Activated CD8-positive, alpha-beta T cell treated with anti-CD3 and anti-CD28 coated beads for 36 hours (primary cell): Measurements from ENCODE around the gene AKAP13. TPM values are rescaled to one million over a fixed set of nuclear protein-coding genes. Genes with fewer than 3 reads are reported as not detected.

Source experiments
- ATAC-seq: fragments of 200-7000 bp; cut with Tn5 transposase; one replicate; pipeline ENCODE4 v1.10.0; 2021; ENCODE audit warnings: mild to moderate bottlenecking, moderate library complexity
- CTCF ChIA-PET: fragments of 350-600 bp; sonication (Branson Sonifier 250); formaldehyde crosslinking; loops from one replicate; lab custom pipeline; 2021; ENCODE audit warnings: antibody characterized with exemption; lab: Charles Lee
- POLR2A ChIA-PET: fragments of 350-600 bp; sonication (Branson Sonifier 250); formaldehyde crosslinking; loops from one replicate; lab custom pipeline; 2021; ENCODE audit warnings: antibody characterized with exemption; lab: Charles Lee
- DNase-seq: peaks from one replicate; pipeline ENCODE4 v3.0.0-alpha.2; 2020
- H3K27ac Mint-ChIP-seq: one replicate; pipeline ENCODE4 v1.8.0; 2021; ENCODE audit warnings: mild to moderate bottlenecking, mixed read lengths
- H3K27me3 Mint-ChIP-seq: one replicate; pipeline ENCODE4 v1.8.0; 2021; ENCODE audit warnings: mixed read lengths
- H3K36me3 Mint-ChIP-seq: one replicate; pipeline ENCODE4 v1.8.0; 2021; ENCODE audit warnings: low read depth, mixed read lengths
- H3K4me1 Mint-ChIP-seq: one replicate; pipeline ENCODE4 v1.8.0; 2021; ENCODE audit warnings: low read depth, mixed read lengths
- H3K4me3 Mint-ChIP-seq: one replicate; pipeline ENCODE4 v1.8.0; 2021; ENCODE audit warnings: mild to moderate bottlenecking, moderate library complexity, mixed read lengths
- H3K9me3 Mint-ChIP-seq: one replicate; pipeline ENCODE4 v1.8.0; 2021; ENCODE audit warnings: mixed read lengths
- CTCF ChIP-seq: fragments of 200-600 bp; IDR thresholded peaks from one replicate; pipeline ENCODE4 v1.8.0; 2022; ENCODE audit warnings: antibody characterized with exemption, mild to moderate bottlenecking
- intact Hi-C: fragments of 100-400 bp; cut with micrococcal nuclease; formaldehyde crosslinking; loops from one replicate; pipeline ENCODE4 v1.10.0; 2022
- total RNA-seq, 2 experiments: library from RNA; stranded (reverse); gene quantifications; one replicate each; pipeline ENCODE4 v1.2.3, GENCODE V29; 2021

The AKAP13 gene
- total RNA-seq, 2 experiments from 2014 or later, result 79.1 to 79.5 TPM

DNA sequence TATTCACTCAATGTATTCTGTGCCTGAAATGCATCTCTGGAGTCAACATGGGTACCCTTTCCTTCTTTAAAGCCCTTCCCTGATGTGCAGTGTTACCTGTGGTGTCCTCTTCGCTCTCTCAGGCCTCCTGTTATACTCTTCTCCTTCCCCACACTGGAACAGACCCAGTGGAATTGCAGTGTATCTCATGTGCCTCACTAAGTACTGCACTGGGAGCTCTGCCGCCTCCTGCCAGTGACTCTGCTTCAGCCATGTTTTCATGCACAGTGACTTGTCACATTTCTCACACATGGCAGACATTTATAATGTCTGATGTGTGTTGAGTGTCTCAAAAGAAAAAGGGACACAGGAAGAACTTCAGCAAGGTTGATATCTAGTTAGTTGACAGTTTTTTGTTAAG, 223.3 kb downstream of the AKAP13 start:
- H3K27me3 Mint-ChIP-seq, result no peaks in the 10 kb centered on the region
- TF ChIP-seq CTCF, result no peak
- no peak for DNase-seq
- CTCF ChIA-PET, result interaction anchor here (0.5 to 3.4 kb wide), 2 partner anchors 14 to 1046 kb away, joined by 3 to 19 read pairs; no protein-coding TSS in a partner anchor
- POLR2A ChIA-PET, result interaction anchor here (1.0 kb wide), 2 partner anchors 22 to 61 kb away, joined by 3 to 4 read pairs; no protein-coding TSS in a partner anchor
- H3K27ac Mint-ChIP-seq, result no peak overlapping the region
- ATAC-seq, result no peak
- peaks cover 30% of the 10 kb centered on the region for H3K36me3 Mint-ChIP-seq
- H3K4me1 Mint-ChIP-seq, result peaks cover 25% of the 10 kb centered on the region
- no peaks in the 10 kb centered on the region for H3K9me3 Mint-ChIP-seq
- intact Hi-C loops, result no loop called here
- no peak overlapping the region for H3K4me3 Mint-ChIP-seq

DNA sequence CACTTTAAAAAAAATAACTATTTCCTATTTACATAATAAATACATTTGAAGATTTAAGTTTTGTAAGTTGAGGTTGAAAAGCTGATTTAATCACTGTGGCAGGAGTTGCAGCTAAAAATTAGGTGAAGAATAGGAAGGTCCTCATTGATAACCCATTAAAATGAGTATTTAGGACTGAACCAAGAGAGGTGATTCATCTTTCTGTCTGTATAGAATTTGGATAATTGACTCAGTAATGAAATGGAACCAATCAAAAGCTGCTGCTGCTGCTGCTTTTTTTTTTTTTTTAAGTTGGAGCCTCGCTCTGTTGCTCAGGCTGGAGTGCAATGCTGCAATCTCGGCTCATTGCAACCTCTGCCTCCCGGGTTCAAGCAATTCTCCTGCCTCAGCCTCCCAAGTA, 223.8 kb downstream of the AKAP13 start:
- Mint-ChIP-seq H3K27me3 (no peaks in the 10 kb centered on the region), H3K27ac (no peak overlapping the region), H3K4me3 (no peak overlapping the region), H3K36me3 (peaks cover 28% of the 10 kb centered on the region), H3K4me1 (peaks cover 21% of the 10 kb centered on the region), H3K9me3 (no peaks in the 10 kb centered on the region)
- CTCF ChIA-PET, result interaction anchor here (0.5 to 3.4 kb wide), 4 partner anchors 13 to 1047 kb away, joined by 3 to 19 read pairs (median 4); no protein-coding TSS in a partner anchor
- ATAC-seq, result no peak
- no peak for TF ChIP-seq CTCF
- intact Hi-C loops, result no loop called here
- POLR2A ChIA-PET, result interaction anchor here (1.0 kb wide), 1 partner anchor 23 kb away, joined by 3 read pairs; no protein-coding TSS in a partner anchor
- DNase-seq, result no peak

DNA sequence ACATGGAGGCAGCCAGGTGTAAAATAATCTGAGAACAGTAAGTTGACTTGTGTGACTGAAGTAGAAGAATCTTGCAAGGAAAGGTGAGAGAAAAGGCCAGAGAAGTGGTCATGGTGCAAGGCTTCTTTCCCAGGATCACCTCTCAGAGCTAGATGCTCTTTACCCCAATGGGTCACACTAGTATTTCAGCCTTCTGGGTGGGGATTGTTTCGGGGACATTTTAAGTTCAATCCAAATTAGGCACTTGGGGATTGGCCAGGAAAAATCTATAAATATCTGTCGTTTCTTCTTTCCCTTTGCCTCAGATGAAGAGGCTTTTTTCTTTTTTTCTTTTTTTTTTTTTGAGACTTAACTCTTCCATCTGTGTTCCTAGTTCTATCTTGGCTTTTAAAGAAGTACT, 226.3 kb downstream of the AKAP13 start:
- DNase-seq (no peak), ATAC-seq (no peak)
- intact Hi-C loops, result no loop called here
- no peak for TF ChIP-seq CTCF
- Mint-ChIP-seq H3K27ac (peak overlapping the region; percentile 59), H3K9me3 (no peaks in the 10 kb centered on the region), H3K4me3 (peak overlapping the region; percentile 10), H3K4me1 (peaks cover 19% of the 10 kb centered on the region), H3K36me3 (peaks cover 30% of the 10 kb centered on the region), H3K27me3 (no peaks in the 10 kb centered on the region)
- CTCF ChIA-PET, result interaction anchor here (0.7 to 1.3 kb wide), 3 partner anchors 10 to 136 kb away, joined by 3 to 8 read pairs (median 3); no protein-coding TSS in a partner anchor
- POLR2A ChIA-PET, result interaction anchor here (1.0 to 1.4 kb wide), 2 partner anchors 20 to 95 kb away, joined by 3 read pairs; no protein-coding TSS in a partner anchor

DNA sequence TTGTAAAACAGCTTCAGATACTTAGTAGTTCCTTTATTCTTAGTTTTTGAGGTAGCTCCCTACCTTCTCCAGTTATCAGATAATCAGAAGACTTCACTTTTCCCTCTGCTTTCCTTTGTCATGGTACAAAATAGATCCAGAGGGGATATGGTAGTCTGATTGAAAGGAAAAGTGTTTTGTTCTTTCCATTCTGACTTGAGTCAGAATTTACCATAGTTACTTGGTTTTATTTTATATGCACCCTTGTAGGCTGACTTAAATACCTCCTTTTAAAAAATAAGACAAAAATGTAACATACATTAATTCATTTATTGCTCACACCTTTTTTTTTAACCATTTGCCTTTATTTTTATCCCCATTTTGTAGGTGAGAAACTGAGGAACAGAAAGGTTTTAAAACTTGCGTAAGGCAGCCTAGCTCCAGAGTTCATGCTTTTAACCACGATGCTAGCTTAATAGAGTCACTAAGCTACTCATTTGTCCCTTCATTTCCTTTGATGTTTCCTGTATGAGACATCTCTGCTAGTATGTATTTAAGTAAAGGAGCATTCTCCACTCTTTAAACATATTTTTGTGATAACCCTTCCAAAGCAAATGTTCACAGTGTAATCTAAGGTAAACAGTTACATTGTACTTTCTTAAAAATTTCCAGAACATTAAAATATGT, 226.9 kb downstream of the AKAP13 start:
- TF ChIP-seq CTCF, result no peak
- Mint-ChIP-seq H3K36me3 (peaks cover 30% of the 10 kb centered on the region), H3K27me3 (no peaks in the 10 kb centered on the region), H3K4me1 (peaks cover 23% of the 10 kb centered on the region), H3K4me3 (peak overlapping the region; percentile 10), H3K9me3 (no peaks in the 10 kb centered on the region), H3K27ac (no peak overlapping the region)
- DNase-seq (no peak), ATAC-seq (peak; percentile 82)
- ChIA-PET POLR2A (interaction anchor here (0.6 to 1.4 kb wide), 4 partner anchors 10 to 1023 kb away, joined by 3 to 4 read pairs (median 3); no protein-coding TSS in a partner anchor), CTCF (interaction anchor here (0.7 to 1.3 kb wide), 4 partner anchors 9 to 137 kb away, joined by 3 to 8 read pairs (median 3); no protein-coding TSS in a partner anchor)
- intact Hi-C loops, result no loop called here

DNA sequence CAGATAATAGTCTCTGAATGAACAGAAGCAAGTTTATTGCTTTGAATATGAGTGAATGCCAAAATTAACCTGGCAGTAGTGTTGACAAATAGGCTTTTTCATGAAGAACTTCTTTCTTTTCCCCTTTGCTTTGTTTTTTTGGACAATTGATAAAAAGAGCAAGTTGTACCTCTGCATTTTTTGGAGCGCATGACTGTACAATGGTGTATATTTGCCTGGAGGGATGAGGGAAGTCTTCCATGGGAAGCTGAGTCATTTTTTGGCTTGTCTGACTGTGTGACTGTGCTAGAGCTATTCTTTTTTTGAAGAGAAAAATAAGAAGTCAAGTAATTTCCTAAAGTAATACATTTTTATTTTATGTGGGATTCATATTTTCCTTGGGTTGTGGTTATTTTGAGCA, 227.4 kb downstream of the AKAP13 start:
- intact Hi-C loops, result no loop called here
- Mint-ChIP-seq H3K4me3 (no peak overlapping the region), H3K9me3 (no peaks in the 10 kb centered on the region), H3K27ac (no peak overlapping the region), H3K27me3 (no peaks in the 10 kb centered on the region), H3K36me3 (peaks cover 30% of the 10 kb centered on the region), H3K4me1 (peaks cover 23% of the 10 kb centered on the region)
- ATAC-seq, result no peak
- ChIA-PET POLR2A (interaction anchor here (0.6 to 1.4 kb wide), 3 partner anchors 9 to 1022 kb away, joined by 3 to 4 read pairs (median 3); no protein-coding TSS in a partner anchor), CTCF (interaction anchor here (0.7 to 1.3 kb wide), 3 partner anchors 9 to 122 kb away, joined by 3 to 8 read pairs (median 3); no protein-coding TSS in a partner anchor)
- no peak for TF ChIP-seq CTCF
- DNase-seq, result no peak
